H1 (cell line): ENCODE results near the gene TAF10. TPM values are rescaled to one million over a fixed set of nuclear protein-coding genes. Genes with fewer than 3 reads are reported as not detected.

ENCODE experiments used
- CTCF ChIA-PET: fragments of 300-600 bp; sonication (Branson Sonifier 250); formaldehyde crosslinking; loops from one replicate; lab custom pipeline; 2021; ENCODE audit not compliant: partially characterized antibody; lab: Charles Lee
- POLR2A ChIA-PET: fragments of 300-600 bp; sonication (Branson Sonifier 250); formaldehyde crosslinking; loops from one replicate; lab custom pipeline; 2021; ENCODE audit warnings: inconsistent platforms; ENCODE audit not compliant: partially characterized antibody; lab: Charles Lee
- DNase-seq, 2 experiments: peaks; one replicate each; pipeline versions ENCODE4 v3.0.0 to v3.0.0-alpha.2; 2010 to 2022; ENCODE audit warnings: low spot score in 2 of 2, low read depth in 1 of 2, mixed read lengths in 1 of 2
- FAIRE-seq: peaks from 2 replicates; lab custom pipeline; 2011; peaks lifted over from hg19 to GRCh38; lab: Jason Lieb, UNC
- H2AFZ ChIP-seq: 2 replicates; pipeline ENCODE4 v1.8.1; 2012; ENCODE audit warnings: low read length, inconsistent platforms
- H2AK5ac ChIP-seq: 2 replicates; pipeline ENCODE4 v1.6.1; 2013; ENCODE audit warnings: low read depth, low read length
- H2BK120ac ChIP-seq: replicated peaks from 2 replicates; pipeline ENCODE3; 2013; ENCODE audit warnings: low read depth, low read length, inconsistent platforms
- H2BK12ac ChIP-seq: 2 replicates; pipeline ENCODE4 v1.6.1; 2013; ENCODE audit warnings: low read depth, low read length
- H2BK15ac ChIP-seq: 2 replicates; pipeline ENCODE4 v1.6.1; 2013; ENCODE audit warnings: low read length
- H2BK20ac ChIP-seq: 2 replicates; pipeline ENCODE4 v1.6.1; 2013; ENCODE audit warnings: low read length
- H2BK5ac ChIP-seq: 2 replicates; pipeline ENCODE4 v1.6.1; 2013; ENCODE audit warnings: low read depth, low read length
- H3K14ac ChIP-seq: 2 replicates; pipeline ENCODE4 v1.6.1; 2013; ENCODE audit warnings: inconsistent platforms; ENCODE audit not compliant: insufficient read length
- H3K18ac ChIP-seq: 2 replicates; pipeline ENCODE4 v1.6.1; 2013; ENCODE audit warnings: low read length; ENCODE audit errors: extremely low read depth
- H3K23ac ChIP-seq: 2 replicates; pipeline ENCODE4 v1.6.1; 2013; ENCODE audit warnings: inconsistent platforms; ENCODE audit not compliant: insufficient read length
- H3K23me2 ChIP-seq: 2 replicates; pipeline ENCODE4 v1.6.1; 2013; ENCODE audit warnings: low read depth, low read length
- H3K27ac ChIP-seq: 2 replicates; pipeline ENCODE4 v1.6.1; 2011; ENCODE audit warnings: low read depth, low read length, inconsistent platforms
- H3K27me3 ChIP-seq, 4 experiments: replicated peaks in 1 of 4; 1 replicate in 1 of 4; 2 replicates in 3 of 4; pipeline versions ENCODE4 v1.6.1 to v1.8.1; 2011 to 2013; ENCODE audit warnings: low read length in 3 of 4, mild to moderate bottlenecking in 3 of 4, inconsistent platforms in 2 of 4, mixed read lengths in 2 of 4, moderate library complexity in 1 of 4; ENCODE audit not compliant: control insufficient read depth in 3 of 4, insufficient read depth in 3 of 4; ENCODE audit errors: extremely low read depth in 1 of 4
- H3K36me3 ChIP-seq, 4 experiments: 2 replicates each; pipeline versions ENCODE4 v1.6.1 to v1.8.1; 2011 to 2013; ENCODE audit warnings: mild to moderate bottlenecking in 4 of 4, low read length in 3 of 4, moderate library complexity in 2 of 4, control low read depth in 1 of 4, inconsistent platforms in 1 of 4; ENCODE audit not compliant: insufficient read depth in 4 of 4, control insufficient read depth in 2 of 4
- H3K4ac ChIP-seq: replicated peaks from 2 replicates; pipeline ENCODE3; 2013; ENCODE audit warnings: low read length, low read depth, mixed read lengths, inconsistent platforms; ENCODE audit not compliant: insufficient read length
- H3K4me1 ChIP-seq, 4 experiments: replicated peaks in 1 of 4; 1 replicate in 1 of 4; 2 replicates in 3 of 4; pipeline versions ENCODE4 v1.6.1 to v1.8.1; 2011 to 2013; ENCODE audit warnings: low read length in 3 of 4, inconsistent platforms in 2 of 4, mixed read lengths in 1 of 4; ENCODE audit not compliant: insufficient read depth in 4 of 4, control insufficient read depth in 3 of 4
- H3K4me2 ChIP-seq, 2 experiments: 2 replicates each; pipeline versions ENCODE4 v1.6.1 to v1.8.1; 2011 to 2013; ENCODE audit warnings: low read depth in 2 of 2, low read length in 2 of 2, control low read depth in 1 of 2, inconsistent platforms in 1 of 2, mild to moderate bottlenecking in 1 of 2; ENCODE audit not compliant: insufficient read depth in 1 of 2
- H3K4me3 ChIP-seq, 4 experiments: fragments of 200-600, 300-600 bp in 1 of 4; sonication (generic), shearing (Covaris generic), sonication (Bioruptor Twin) in 1 of 4; 2 replicates each; pipeline versions ENCODE4 v1.5.1 to v1.8.1; 2011 to 2016; ENCODE audit warnings: low read length in 4 of 4, low read depth in 3 of 4, control low read depth in 2 of 4, inconsistent platforms in 2 of 4, mild to moderate bottlenecking in 2 of 4, mixed read lengths in 1 of 4, moderate library complexity in 1 of 4; ENCODE audit not compliant: insufficient read depth in 2 of 4; ENCODE audit errors: extremely low read depth in 1 of 4
- H3K56ac ChIP-seq: replicated peaks from 2 replicates; pipeline ENCODE3; 2013; ENCODE audit warnings: low read depth, mild to moderate bottlenecking, mixed read lengths, low read length, inconsistent platforms; ENCODE audit not compliant: insufficient read length
- H3K79me1 ChIP-seq: 2 replicates; pipeline ENCODE4 v1.6.1; 2013; ENCODE audit warnings: low read depth, low read length, control low read depth
- H3K79me2 ChIP-seq, 2 experiments: 2 replicates each; pipeline versions ENCODE4 v1.6.1 to v1.8.1; 2012 to 2013; ENCODE audit warnings: low read length in 2 of 2, mild to moderate bottlenecking in 2 of 2, inconsistent platforms in 1 of 2; ENCODE audit not compliant: insufficient read depth in 2 of 2, control insufficient read depth in 1 of 2
- H3K9ac ChIP-seq, 4 experiments: replicated peaks in 1 of 4; 1 replicate in 1 of 4; 2 replicates in 3 of 4; pipeline versions ENCODE4 v1.6.1 to v1.8.1; 2011 to 2013; ENCODE audit warnings: low read depth in 3 of 4, low read length in 3 of 4, control low read depth in 2 of 4, mild to moderate bottlenecking in 2 of 4, moderate library complexity in 2 of 4, inconsistent platforms in 1 of 4; ENCODE audit errors: extremely low read depth in 1 of 4
- H3K9me3 ChIP-seq, 2 experiments: 2 replicates each; pipeline versions ENCODE4 v1.6.1 to v1.8.1; 2012 to 2013; ENCODE audit warnings: mild to moderate bottlenecking in 2 of 2, moderate library complexity in 2 of 2, control low read depth in 1 of 2, inconsistent platforms in 1 of 2, low read depth in 1 of 2, low read length in 1 of 2, mixed read lengths in 1 of 2; ENCODE audit not compliant: insufficient read depth in 2 of 2
- H4K20me1 ChIP-seq, 2 experiments: replicated peaks in 1 of 2; 2 replicates each; pipeline versions ENCODE3 to v1.8.1; 2011 to 2013; ENCODE audit warnings: inconsistent platforms in 2 of 2, low read length in 2 of 2, mild to moderate bottlenecking in 1 of 2; ENCODE audit not compliant: insufficient read depth in 2 of 2, control insufficient read depth in 1 of 2
- H4K5ac ChIP-seq: 2 replicates; pipeline ENCODE4 v1.6.1; 2013; ENCODE audit warnings: low read length, low read depth, mixed read lengths, inconsistent platforms; ENCODE audit not compliant: insufficient read length
- H4K8ac ChIP-seq: 2 replicates; pipeline ENCODE4 v1.8.0; 2013; ENCODE audit warnings: mild to moderate bottlenecking, moderate library complexity, low read length, inconsistent platforms; ENCODE audit not compliant: insufficient read depth; ENCODE audit errors: extremely low read depth
- H4K91ac ChIP-seq: replicated peaks from 2 replicates; pipeline ENCODE3; 2013; ENCODE audit warnings: low read length, mixed read lengths, inconsistent platforms; ENCODE audit not compliant: insufficient read length
- ATF2 ChIP-seq: IDR thresholded peaks from 2 replicates; pipeline ENCODE4 v1.6.1; 2012; ENCODE audit warnings: low read length, inconsistent platforms
- CHD1 ChIP-seq: IDR thresholded peaks from 2 replicates; pipeline ENCODE4 v1.6.1; 2012; ENCODE audit warnings: low read depth, low read length, improper control_type of control experiment
- JUN ChIP-seq: IDR thresholded peaks from 2 replicates; pipeline ENCODE4 v1.6.1; 2011; ENCODE audit warnings: low read depth, mild to moderate bottlenecking, improper control_type of control experiment, low read length
- MAFK ChIP-seq: IDR thresholded peaks from 2 replicates; pipeline ENCODE4 v1.6.1; 2012; ENCODE audit warnings: low read depth, mild to moderate bottlenecking, improper control_type of control experiment, low read length
- RBBP5 ChIP-seq: IDR thresholded peaks from 2 replicates; pipeline ENCODE4 v1.7.1; 2012; ENCODE audit warnings: low read depth, mild to moderate bottlenecking, inconsistent platforms, low read length, moderate library complexity, borderline replicate concordance
- TEAD4 ChIP-seq: IDR thresholded peaks from 2 replicates; pipeline ENCODE4 v1.6.1; 2012; ENCODE audit warnings: low read depth, low read length, inconsistent platforms, mixed read lengths
- WGBS, 2 experiments: shearing (Covaris generic) in 1 of 2; methylation state at CpG; one replicate each; pipeline versions ENCODE4 v1.1.6 to v1.1.7; 2013 to 2015; ENCODE audit warnings: low lambda C conversion rate in 2 of 2, mixed read lengths in 2 of 2, inconsistent platforms in 1 of 2, low coverage in 1 of 2, missing lambda C conversion rate in 1 of 2; ENCODE audit not compliant: insufficient replicate concordance in 2 of 2, insufficient coverage in 1 of 2, insufficient read length in 1 of 2; ENCODE audit errors: extremely low coverage in 1 of 2, missing lambda C conversion rate in 1 of 2; 5-methylcytosine and 5-hydroxymethylcytosine counted together
- polyA plus RNA-seq, 7 experiments: library from polyadenylated mRNA; depleted of rRNA in 3 of 7; stranded (reverse) in 5 of 7; unstranded in 2 of 7; fragments of >200 nt in 5 of 7; fragments of 200-250 nt in 2 of 7; gene quantifications; 1 replicate in 5 of 7; 2 replicates in 1 of 7; 4 replicates in 1 of 7; pipeline versions ENCODE4 v1.2.1 to v1.2.3, GENCODE V29; 2011 to 2013; ENCODE audit warnings: missing spikeins in 2 of 7, mixed read lengths in 2 of 7
- total RNA-seq: library from RNA; stranded (reverse); fragmentation: NEBNext Ultra II Directional; extraction: Animal tissue kit (Norgen Biotek cat#: 25700); gene quantifications from 2 replicates; pipeline ENCODE4 v1.2.1, GENCODE V29; 2021
- TF ChIP-seq, protein P1 (sequence below): IDR thresholded peaks from 2 replicates; pipeline ENCODE4 v1.6.1; 2012; ENCODE audit warnings: inconsistent platforms

Gene TAF10
- total and polyA plus RNA-seq, 2 of the 8 experiments (the other 6 are each of a cell fraction or from before 2014, with no cell fraction given), result 128 to 213 TPM

DNA sequence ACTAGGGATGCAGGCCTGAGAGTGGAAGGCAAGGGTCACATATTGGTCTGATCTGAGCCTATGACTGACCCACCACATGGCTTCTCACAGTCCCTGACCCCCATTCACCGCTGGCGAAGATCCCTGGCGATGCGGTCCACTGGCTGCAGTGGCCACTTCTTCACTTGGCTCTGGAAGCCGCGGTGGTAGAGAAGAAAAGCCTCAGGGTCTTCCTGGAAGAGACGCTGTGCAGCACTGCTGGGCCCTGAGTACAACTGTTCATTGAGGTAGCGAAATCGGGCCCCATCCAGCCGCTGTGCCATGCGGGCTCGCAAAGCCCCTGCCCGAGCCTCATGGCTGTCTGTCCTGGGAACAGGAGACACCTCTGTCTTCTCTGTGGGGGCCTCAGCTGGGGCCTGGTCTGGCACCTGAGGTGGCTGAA lies 11.0 kb downstream of the TAF10 start:
- Histone ChIP-seq H3K9ac (no peak overlapping the region; a peak in 1 of 7 replicates), H3K14ac (no peak overlapping the region), H3K23me2 (peaks cover 16% of the 10 kb centered on the region), H3K4me2 (no peak overlapping the region; a peak in 1 of 4 replicates), H3K27ac (no peak overlapping the region), H3K23ac (no peak overlapping the region), H2AK5ac (no peak overlapping the region), H4K20me1 (peaks cover 0 to 10% of the 10 kb centered on the region in 2 experiments), H4K5ac (no peak overlapping the region), H2AFZ (no peak overlapping the region), H3K9me3 (no peaks in the 10 kb centered on the region), H3K18ac (no peak overlapping the region), H3K79me2 (peaks cover 3 to 31% of the 10 kb centered on the region in 2 experiments), H4K91ac (no peak overlapping the region), H2BK120ac (no peak overlapping the region), H3K79me1 (peaks cover 7% of the 10 kb centered on the region), H3K4me1 (peaks cover 0 to 9% (median 3%) of the 10 kb centered on the region in 4 experiments; a peak in 4 of 7 replicates), H2BK20ac (no peak overlapping the region), H3K36me3 (peaks cover 3 to 19% (median 9%) of the 10 kb centered on the region in 4 experiments; a peak in 7 of 8 replicates), H4K8ac (no peak overlapping the region), H2BK5ac (no peak overlapping the region), H3K4me3 (no peak overlapping the region), H3K4ac (no peak overlapping the region), H3K56ac (no peak overlapping the region), H2BK15ac (no peak overlapping the region), H3K27me3 (no peaks in the 10 kb centered on the region), H2BK12ac (no peak overlapping the region)
- ChIA-PET POLR2A (no interaction called here), CTCF (no interaction called here)
- WGBS, 2 experiments, result 96% methylated on average over 13 of the region's 13 CpGs; no CpG with 5 or more reads in 1 of the 2 experiments
- DNase-seq (peak in 1 of 2 experiments; percentile 23), FAIRE-seq (no peak)
- TF ChIP-seq MAFK (no peak), CHD1 (no peak), JUN (no peak), TEAD4 (no peak), RBBP5 (no peak), ATF2 (no peak)
- TF ChIP-seq, protein P1, sequence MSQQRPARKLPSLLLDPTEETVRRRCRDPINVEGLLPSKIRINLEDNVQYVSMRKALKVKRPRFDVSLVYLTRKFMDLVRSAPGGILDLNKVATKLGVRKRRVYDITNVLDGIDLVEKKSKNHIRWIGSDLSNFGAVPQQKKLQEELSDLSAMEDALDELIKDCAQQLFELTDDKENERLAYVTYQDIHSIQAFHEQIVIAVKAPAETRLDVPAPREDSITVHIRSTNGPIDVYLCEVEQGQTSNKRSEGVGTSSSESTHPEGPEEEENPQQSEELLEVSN, result no peak
